ENCODE results near the gene BLVRA.

BLVRA gene

GRCh38 chr7:43792471-43793150 is 34.1 kb downstream of the BLVRA start:
- TF ChIP-seq CTCF (IDR thresholded peaks at IDR 0.05; ENCODE audit: low read depth, low read length, poor library complexity, severe bottlenecking), result no peak
- no peaks in the 10 kb centered on the region for H3K36me3 ChIP-seq (ENCODE audit: control insufficient read depth, low read length)
- H3K9me3 ChIP-seq (ENCODE audit: control insufficient read depth, insufficient read depth, low read length), result no peaks in the 10 kb centered on the region
- H3K27ac ChIP-seq (ENCODE audit: low read depth, low read length), result no peak overlapping the region
- peaks cover 10% of the 10 kb centered on the region for H3K27me3 ChIP-seq (ENCODE audit: control insufficient read depth, low read length)
- H3K4me2 ChIP-seq (ENCODE audit: low read length), result no peak overlapping the region
- H4K20me1 ChIP-seq (ENCODE audit: control insufficient read depth, insufficient read depth, low read depth, low read length), result no peaks in the 10 kb centered on the region
- H3F3A ChIP-seq (ENCODE audit: control insufficient read depth, insufficient read depth), result no peaks in the 10 kb centered on the region
- no peak overlapping the region for H3K4me3 ChIP-seq (ENCODE audit: low read length)
- H3K79me2 ChIP-seq (ENCODE audit: control insufficient read depth, low read length), result no peaks in the 10 kb centered on the region
- H3K4me1 ChIP-seq (ENCODE audit: control insufficient read depth, low read length), result no peaks in the 10 kb centered on the region
- H3K9me2 ChIP-seq (replicated peaks; ENCODE audit: control insufficient read depth, low read length), result no peaks in the 10 kb centered on the region

DNA sequence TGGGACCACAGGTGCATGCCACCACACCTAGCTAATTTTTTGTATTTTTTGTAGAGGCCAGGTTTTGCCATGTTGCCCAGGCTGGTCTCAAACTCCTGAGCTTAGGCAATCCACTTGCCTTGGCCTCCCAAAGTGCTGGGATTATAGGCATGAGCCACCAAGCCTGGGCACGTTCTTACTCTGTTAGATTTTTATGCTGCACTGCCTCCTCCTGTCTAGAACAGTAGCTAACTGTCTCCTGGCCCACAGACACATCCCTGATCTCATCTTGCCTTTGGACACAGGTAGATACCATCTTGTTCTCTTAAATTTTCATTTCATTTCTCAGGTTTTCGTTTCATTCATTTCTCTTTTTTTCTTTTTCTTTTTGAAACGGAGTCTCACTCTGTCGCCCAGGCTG is 41.1 kb downstream of the BLVRA start:
- Histone ChIP-seq H3K9me2 (replicated peaks; ENCODE audit: control insufficient read depth, low read length) (no peaks in the 10 kb centered on the region), H3K4me2 (ENCODE audit: low read length) (no peak overlapping the region), H3F3A (ENCODE audit: control insufficient read depth, insufficient read depth) (no peaks in the 10 kb centered on the region), H3K4me1 (ENCODE audit: control insufficient read depth, low read length) (no peaks in the 10 kb centered on the region), H3K79me2 (ENCODE audit: control insufficient read depth, low read length) (no peaks in the 10 kb centered on the region), H3K27ac (ENCODE audit: low read depth, low read length) (no peak overlapping the region), H3K36me3 (ENCODE audit: control insufficient read depth, low read length) (no peaks in the 10 kb centered on the region), H3K4me3 (ENCODE audit: low read length) (no peak overlapping the region), H3K9me3 (ENCODE audit: control insufficient read depth, insufficient read depth, low read length) (no peaks in the 10 kb centered on the region), H3K27me3 (ENCODE audit: control insufficient read depth, low read length) (peaks cover 5% of the 10 kb centered on the region; the same call in 1 of the 2 replicates), H4K20me1 (ENCODE audit: control insufficient read depth, insufficient read depth, low read depth, low read length) (no peaks in the 10 kb centered on the region)
- TF ChIP-seq EZH2phosphoT487 (IDR thresholded peaks at IDR 0.05; ENCODE audit: borderline replicate concordance, low read length) (no peak), CTCF (IDR thresholded peaks at IDR 0.05; ENCODE audit: low read depth, low read length, poor library complexity, severe bottlenecking) (no peak)

DNA sequence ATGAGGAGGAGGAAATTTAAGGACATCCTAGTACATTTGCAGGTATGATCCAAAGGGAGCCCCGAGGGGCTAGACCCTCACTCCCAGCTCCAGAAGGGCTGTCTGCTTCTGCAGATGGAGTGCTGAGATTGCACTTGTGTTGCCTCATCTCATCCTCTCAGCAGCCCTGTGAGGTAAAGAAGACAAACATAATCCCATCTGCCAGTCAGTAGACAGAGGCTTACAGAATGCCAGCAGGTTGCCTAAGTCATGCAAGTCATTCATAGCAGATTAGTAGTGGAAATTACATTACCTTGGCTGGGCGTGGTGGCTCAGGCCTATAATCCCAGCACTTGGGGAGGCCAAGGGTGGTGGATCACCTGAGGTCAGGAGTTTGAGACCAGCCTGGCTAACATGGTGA is 45.4 kb downstream of the BLVRA start:
- TF ChIP-seq EZH2phosphoT487 (IDR thresholded peaks at IDR 0.05; ENCODE audit: borderline replicate concordance, low read length), result no peak
- no peak for TF ChIP-seq CTCF (IDR thresholded peaks at IDR 0.05; ENCODE audit: low read depth, low read length, poor library complexity, severe bottlenecking)
- H4K20me1 ChIP-seq (ENCODE audit: control insufficient read depth, insufficient read depth, low read depth, low read length), result no peaks in the 10 kb centered on the region
- H3K9me2 ChIP-seq (replicated peaks; ENCODE audit: control insufficient read depth, low read length), result no peaks in the 10 kb centered on the region
- no peaks in the 10 kb centered on the region; the same call in 1 of the 2 replicates for H3K27me3 ChIP-seq (ENCODE audit: control insufficient read depth, low read length)
- no peak overlapping the region for H3K27ac ChIP-seq (ENCODE audit: low read depth, low read length)
- no peaks in the 10 kb centered on the region for H3K9me3 ChIP-seq (ENCODE audit: control insufficient read depth, insufficient read depth, low read length)
- no peaks in the 10 kb centered on the region for H3K79me2 ChIP-seq (ENCODE audit: control insufficient read depth, low read length)
- H3K4me3 ChIP-seq (ENCODE audit: low read length), result no peak overlapping the region
- no peaks in the 10 kb centered on the region for H3K4me1 ChIP-seq (ENCODE audit: control insufficient read depth, low read length)
- no peaks in the 10 kb centered on the region for H3F3A ChIP-seq (ENCODE audit: control insufficient read depth, insufficient read depth)
- no peaks in the 10 kb centered on the region for H3K36me3 ChIP-seq (ENCODE audit: control insufficient read depth, low read length)
- H3K4me2 ChIP-seq (ENCODE audit: low read length), result no peak overlapping the region
